HT-29 (cell line): ENCODE measurements around the gene EMC10. TPM values are rescaled to one million over a fixed set of nuclear protein-coding genes. Genes with fewer than 3 reads are reported as not detected.

Source experiments
- total RNA-seq: library from RNA; depleted of rRNA; stranded (reverse); fragments of >200 nt; shearing (Covaris generic); gene quantifications from 2 replicates; pipeline ENCODE4 v1.2.3, GENCODE V29; 2014; rRNA removed

EMC10 gene
- total RNA-seq, 1 experiment from 2014 or later = 324 TPM

Other genes with a start within 250 kb of the EMC10 start
- gene KCNC3, start 147.1 kb upstream of the EMC10 start, total RNA-seq = 3.5 and 7.1 TPM in 2 replicates
- 0.08 and 1.2 TPM in 2 replicates for gene NAPSA, start 110.9 kb upstream of the EMC10 start, total RNA-seq
- gene NR1H2, start 100.0 kb upstream of the EMC10 start, total RNA-seq = 111 and 113 TPM in 2 replicates
- 256 and 257 TPM in 2 replicates for gene POLD1, start 92.2 kb upstream of the EMC10 start, total RNA-seq
- gene SPIB, start 57.6 kb upstream of the EMC10 start, total RNA-seq = not detected in 2 replicates
- 0.05 TPM in 1 of 2 replicates, not detected in the other for gene MYBPC2, start 43.6 kb upstream of the EMC10 start, total RNA-seq
- gene GARIN5A, start 341 bp downstream of the EMC10 start, total RNA-seq = 2.8 and 6.5 TPM in 2 replicates
- 89.2 and 92.5 TPM in 2 replicates for gene JOSD2, start 34.7 kb downstream of the EMC10 start, total RNA-seq
- not detected in 2 replicates for gene ASPDH, start 37.4 kb downstream of the EMC10 start, total RNA-seq
- not detected in 2 replicates for gene LRRC4B, start 91.9 kb downstream of the EMC10 start, total RNA-seq
- not detected in 2 replicates for gene SYT3, start 163.4 kb downstream of the EMC10 start, total RNA-seq
- not detected in 2 replicates for gene C19orf81, start 172.9 kb downstream of the EMC10 start, total RNA-seq
- not detected in 2 replicates for gene SHANK1, start 243.3 kb downstream of the EMC10 start, total RNA-seq
- gene CLEC11A, start 246.9 kb downstream of the EMC10 start, total RNA-seq = 3.5 and 4.0 TPM in 2 replicates